Measurements from ENCODE around the gene P4HA2. TPM values are rescaled to one million over a fixed set of nuclear protein-coding genes. Genes with fewer than 3 reads are reported as not detected.

Gene P4HA2
- polyA plus RNA-seq, 1 donor (not counting 4 experiments of a cell fraction or from before 2014, with no cell fraction given), result 93.6 TPM

DNA sequence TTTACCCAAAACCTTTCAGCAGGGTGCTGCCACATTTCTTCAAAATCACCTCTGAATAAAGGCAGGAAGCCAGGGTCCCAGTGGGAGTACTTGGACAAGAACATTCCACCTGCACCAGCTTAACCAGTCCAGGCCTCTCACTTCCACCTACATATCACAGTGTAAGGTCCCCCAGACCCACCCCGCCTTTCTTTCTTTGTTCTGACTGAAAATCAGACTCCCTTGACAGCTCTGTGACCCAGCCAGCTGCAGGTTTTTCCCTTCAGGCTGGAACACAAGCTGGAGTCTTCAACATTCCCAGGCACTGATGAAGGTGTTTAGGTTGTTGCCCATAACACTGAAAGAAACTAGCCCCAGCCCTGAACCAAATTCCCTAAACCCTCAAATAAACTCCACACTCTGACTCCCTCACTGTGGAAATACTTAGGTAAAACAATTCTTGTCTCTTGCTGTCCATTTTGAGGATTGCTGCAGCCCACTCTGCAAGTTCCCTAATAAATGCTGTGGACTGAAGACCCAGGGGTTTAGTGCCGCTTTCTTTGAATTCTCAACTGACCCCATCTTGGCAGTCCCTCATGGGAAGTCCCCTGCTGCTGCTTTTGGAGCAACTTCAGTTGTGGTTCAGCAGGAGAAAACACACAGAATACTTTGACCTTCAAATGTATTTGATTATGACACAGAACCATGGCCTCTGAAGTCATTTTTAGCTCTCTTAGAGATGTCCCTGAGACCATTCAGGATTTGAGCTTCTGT, 24.8 kb downstream of the P4HA2 start:
- Histone ChIP-seq H3K36me3 (ENCODE audit: control insufficient read depth in 2 of 2, extremely low read depth in 1 of 2, insufficient read depth in 2 of 2, low read length in 2 of 2) (peaks cover 32 to 55% of the 10 kb centered on the region in 2 experiments), H3K9me3 (ENCODE audit: control insufficient read depth, low read depth, low read length) (no peaks in the 10 kb centered on the region), H2AFZ (ENCODE audit: control insufficient read depth, low read length) (no peak overlapping the region), H3K9me1 (ENCODE audit: control insufficient read depth, extremely low read depth, insufficient read depth, low read length) (no peaks in the 10 kb centered on the region), H3K4me3 (ENCODE audit: control insufficient read depth in 2 of 3, extremely low read depth in 1 of 3, insufficient read depth in 2 of 3, low read depth in 1 of 3, low read length in 3 of 3) (no peak overlapping the region), H3K79me2 (ENCODE audit: control insufficient read depth, insufficient read depth, low read length) (no peaks in the 10 kb centered on the region), H4K20me1 (ENCODE audit: control insufficient read depth, extremely low read depth, insufficient read depth, low read length) (no peaks in the 10 kb centered on the region), H3K27me3 (ENCODE audit: control insufficient read depth, extremely low read depth, insufficient read depth, low read length) (no peaks in the 10 kb centered on the region), H3K4me1 (ENCODE audit: control insufficient read depth, extremely low read depth, insufficient read depth, low read length) (no peaks in the 10 kb centered on the region), H3K9ac (ENCODE audit: control insufficient read depth, extremely low read depth, insufficient read depth, low read length) (no peak overlapping the region), H3K4me2 (ENCODE audit: control insufficient read depth, extremely low read depth, insufficient read depth, low read depth, low read length) (no peak overlapping the region), H3K27ac (ENCODE audit: control insufficient read depth, insufficient read depth, low read length) (no peak overlapping the region)
- no peak for TF ChIP-seq CTCF (optimal IDR thresholded peaks at IDR 0.05 in 1 of 3, IDR thresholded peaks at IDR 0.05 in 1 of 3, conservative IDR thresholded peaks at IDR 0.05 in 1 of 3; ENCODE audit: extremely low read depth in 1 of 3, insufficient read depth in 2 of 3, low read length in 3 of 3)
- TF ChIP-seq EZH2 (IDR thresholded peaks at IDR 0.05; ENCODE audit: low read length), result no peak
- dilution Hi-C loops (cut with MboI; ENCODE audit: extremely low pct_ligation_motif_present, low sequenced_read_pairs), result no loop called here
- FAIRE-seq (no peak), DNase-seq (ENCODE audit: low read depth, low spot score) (no peak)

GRCh38 chr5:132199116-132199680, 28.5 kb downstream of the P4HA2 start:
- Histone ChIP-seq H3K4me2 (ENCODE audit: control insufficient read depth, extremely low read depth, insufficient read depth, low read depth, low read length) (no peak overlapping the region), H3K4me3 (ENCODE audit: control insufficient read depth in 2 of 3, extremely low read depth in 1 of 3, insufficient read depth in 2 of 3, low read depth in 1 of 3, low read length in 3 of 3) (no peak overlapping the region), H3K4me1 (ENCODE audit: control insufficient read depth, extremely low read depth, insufficient read depth, low read length) (no peaks in the 10 kb centered on the region), H4K20me1 (ENCODE audit: control insufficient read depth, extremely low read depth, insufficient read depth, low read length) (no peaks in the 10 kb centered on the region), H3K9me1 (ENCODE audit: control insufficient read depth, extremely low read depth, insufficient read depth, low read length) (no peaks in the 10 kb centered on the region), H2AFZ (ENCODE audit: control insufficient read depth, low read length) (no peak overlapping the region), H3K36me3 (ENCODE audit: control insufficient read depth in 2 of 2, extremely low read depth in 1 of 2, insufficient read depth in 2 of 2, low read length in 2 of 2) (peaks cover 29 to 53% of the 10 kb centered on the region in 2 experiments), H3K27ac (ENCODE audit: control insufficient read depth, insufficient read depth, low read length) (no peak overlapping the region), H3K9ac (ENCODE audit: control insufficient read depth, extremely low read depth, insufficient read depth, low read length) (no peak overlapping the region), H3K79me2 (ENCODE audit: control insufficient read depth, insufficient read depth, low read length) (no peaks in the 10 kb centered on the region), H3K27me3 (ENCODE audit: control insufficient read depth, extremely low read depth, insufficient read depth, low read length) (no peaks in the 10 kb centered on the region), H3K9me3 (ENCODE audit: control insufficient read depth, low read depth, low read length) (no peaks in the 10 kb centered on the region)
- dilution Hi-C loops (cut with MboI; ENCODE audit: extremely low pct_ligation_motif_present, low sequenced_read_pairs), result no loop called here
- DNase-seq (ENCODE audit: low read depth, low spot score) (no peak), FAIRE-seq (no peak)
- TF ChIP-seq EZH2 (IDR thresholded peaks at IDR 0.05; ENCODE audit: low read length) (no peak), CTCF (optimal IDR thresholded peaks at IDR 0.05 in 1 of 3, IDR thresholded peaks at IDR 0.05 in 1 of 3, conservative IDR thresholded peaks at IDR 0.05 in 1 of 3; ENCODE audit: extremely low read depth in 1 of 3, insufficient read depth in 2 of 3, low read length in 3 of 3) (no peak)
